GM23338 (cell line): ENCODE results near the gene ABI1.
A peak's percentile ranks its signal among the peaks of the same experiment; 100 is the strongest.

Experiments used
- CTCF ChIP-seq, 2 experiments: fragments of 200-600 bp in 1 of 2; sonication (generic) in 1 of 2; conservative IDR thresholded peaks; 2 replicates each; pipeline versions ENCODE4 v1.5.1 to v1.6.1; 2016 to 2017; ENCODE audit warnings: antibody characterized with exemption in 2 of 2, low read depth in 2 of 2, mild to moderate bottlenecking in 2 of 2, moderate library complexity in 1 of 2
- EZH2 ChIP-seq: fragments of 200-600 bp; sonication (generic); IDR thresholded peaks from one replicate; pipeline ENCODE4 v1.8.0; 2017; ENCODE audit warnings: antibody characterized with exemption, mild to moderate bottlenecking, low read depth; ENCODE audit not compliant: unreplicated experiment
- POLR2AphosphoS5 ChIP-seq: IDR thresholded peaks from 2 replicates; pipeline ENCODE4 v1.6.1; 2016; ENCODE audit warnings: antibody characterized with exemption, low read depth

- peak; percentile 86 to 91 for TF ChIP-seq CTCF (conservative IDR thresholded peaks at IDR 0.05; ENCODE audit: low read depth in 2 of 2)
- TF ChIP-seq EZH2: no peak
- no peak for TF ChIP-seq POLR2AphosphoS5
Measured at GRCh38 chr10:26890956-26891355, 30.2 kb upstream of the ABI1 start.
